ENCODE data around the gene C1orf216.

GRCh38 chr1:35692317-35692716 is 26.4 kb downstream of the C1orf216 start:
- TF ChIP-seq EZH2 (optimal IDR thresholded peaks at IDR 0.05; ENCODE audit: low read depth, low read length) = no peak
- TF ChIP-seq CTCF (IDR thresholded peaks at IDR 0.05; ENCODE audit: low read length) = no peak

Measured in MM.1S (cell line).